Stimulated activated CD4-positive, alpha-beta T cell treated with anti-CD3 and anti-CD28 coated beads, Interleukin-4, amount 100 ng/mL, for 48 hours (primary cell): ENCODE data around the gene CAPS.

Experiments
- DNase-seq, 2 donors: peaks; one replicate each; pipeline ENCODE4 v3.0.0-alpha.2; 2020; ENCODE audit warnings: low read depth in 2 of 2

Gene CAPS

GRCh38 chr19:5908773-5909442 is 5.1 kb upstream of the CAPS start:
- no peak for DNase-seq

- DNase-seq, result no peak
These were observed 3.5 kb upstream of the CAPS start for GRCh38 chr19:5910638-5910907.

GRCh38 chr19:5911366-5911765 is 2.7 kb upstream of the CAPS start:
- DNase-seq, result no peak

- no peak for DNase-seq
These were observed 312 bp downstream of the CAPS start for GRCh38 chr19:5914358-5914774.

GRCh38 chr19:5914946-5915781 is 1.1 kb downstream of the CAPS start:
- no peak for DNase-seq

- DNase-seq, result no peak
These were observed 1.7 kb downstream of the CAPS start for GRCh38 chr19:5915782-5916165.

GRCh38 chr19:5916181-5916708 is 2.2 kb downstream of the CAPS start:
- DNase-seq, result no peak

- no peak for DNase-seq
These were observed 3.5 kb downstream of the CAPS start for GRCh38 chr19:5917431-5918107.

- DNase-seq, result no peak
These were observed 4.5 kb downstream of the CAPS start for GRCh38 chr19:5918463-5919079.

- DNase-seq, result no peak
These were observed 7.6 kb downstream of the CAPS start for GRCh38 chr19:5921516-5922160.

GRCh38 chr19:5922161-5922545 is 8.1 kb downstream of the CAPS start:
- DNase-seq, result no peak

- no peak for DNase-seq
These were observed 9.3 kb downstream of the CAPS start for GRCh38 chr19:5923356-5923755.

GRCh38 chr19:5925830-5926427 is 11.9 kb downstream of the CAPS start:
- no peak for DNase-seq

- DNase-seq, result no peak
These were observed 12.8 kb downstream of the CAPS start for GRCh38 chr19:5926641-5927440.

GRCh38 chr19:5927441-5927821 is 13.4 kb downstream of the CAPS start:
- DNase-seq, result no peak

GRCh38 chr19:5929179-5929578 is 15.1 kb downstream of the CAPS start:
- DNase-seq, result no peak

- no peak for DNase-seq
These were observed 15.6 kb downstream of the CAPS start for GRCh38 chr19:5929625-5930024.

GRCh38 chr19:5931251-5931650 is 17.2 kb downstream of the CAPS start:
- no peak for DNase-seq

- DNase-seq, result no peak
These were observed 18.1 kb downstream of the CAPS start for GRCh38 chr19:5932146-5932545.

- no peak for DNase-seq
These were observed 18.7 kb downstream of the CAPS start for GRCh38 chr19:5932609-5933262.
